ENCODE measurements around the gene SH2D3C. TPM values are rescaled to one million over a fixed set of nuclear protein-coding genes. Genes with fewer than 3 reads are reported as not detected.
A peak's percentile ranks its signal among the peaks of the same experiment; 100 is the strongest.
"Not testable (repeated sequence)": the region's sequence is repeated elsewhere in the genome, so short reads cannot be mapped to it uniquely, and the experiment has no call there.

The SH2D3C gene
- total RNA-seq, 2 experiments from 2014 or later, result 30.3 to 35.2 TPM

GRCh38 chr9:127765418-127765817 lies 13.0 kb downstream of the SH2D3C start:
- ATAC-seq, result no peak
- no peak overlapping the region for H3K27ac Mint-ChIP-seq
- no peak for DNase-seq

GRCh38 chr9:127763918-127764384 lies 14.5 kb downstream of the SH2D3C start:
- H3K27ac Mint-ChIP-seq, result no peak overlapping the region
- POLR2A ChIA-PET, result interaction anchor here (1.1 kb wide), 1 partner anchor 77 kb away, joined by 3 read pairs; no protein-coding TSS in a partner anchor
- DNase-seq, result peak; percentile 69

More at GRCh38 chr9:127765418-127765817, 13.0 kb downstream of the SH2D3C start:
- peaks cover 55% of the 10 kb centered on the region for H3K4me1 Mint-ChIP-seq
- no peak overlapping the region for H3K4me3 Mint-ChIP-seq
- CTCF ChIA-PET, result interaction anchor here (0.6 to 1.4 kb wide), 5 partner anchors 9 to 104 kb away, joined by 3 to 5 read pairs (median 3); no protein-coding TSS in a partner anchor
- intact Hi-C loops (cut with DNase I, micrococcal nuclease), result no loop called here
- peaks cover 29% of the 10 kb centered on the region for H3K36me3 Mint-ChIP-seq (ENCODE audit: low read depth)
- no peaks in the 10 kb centered on the region for H3K27me3 Mint-ChIP-seq
- POLR2A ChIA-PET, result no interaction called here
- no peaks in the 10 kb centered on the region for H3K9me3 Mint-ChIP-seq (ENCODE audit: low read depth)

GRCh38 chr9:127762111-127762676 lies 16.3 kb downstream of the SH2D3C start:
- intact Hi-C loops (cut with DNase I, micrococcal nuclease), result no loop called here
- H3K4me3 Mint-ChIP-seq, result no peak overlapping the region
- no peak for DNase-seq
- H3K4me1 Mint-ChIP-seq, result peaks cover 29% of the 10 kb centered on the region
- ChIA-PET CTCF (interaction anchor here (0.5 to 1.1 kb wide), 3 partner anchors 23 to 82 kb away, joined by 3 to 4 read pairs (median 3); partner anchors contain the start of gene TOR2A), POLR2A (no interaction called here)
- no peaks in the 10 kb centered on the region for H3K27me3 Mint-ChIP-seq
- no peak for ATAC-seq
- peaks cover 22% of the 10 kb centered on the region for H3K36me3 Mint-ChIP-seq (ENCODE audit: low read depth)
- no peaks in the 10 kb centered on the region for H3K9me3 Mint-ChIP-seq (ENCODE audit: low read depth)
- H3K27ac Mint-ChIP-seq, result no peak overlapping the region

More at GRCh38 chr9:127763918-127764384, 14.5 kb downstream of the SH2D3C start:
- no peak overlapping the region for H3K4me3 Mint-ChIP-seq
- peaks cover 26% of the 10 kb centered on the region for H3K36me3 Mint-ChIP-seq (ENCODE audit: low read depth)
- CTCF ChIA-PET, result interaction anchor here (0.6 to 1.3 kb wide), 11 partner anchors 9 to 159 kb away, joined by 3 to 6 read pairs (median 4); partner anchors contain the start of genes CDK9 and TOR2A
- intact Hi-C loops (cut with DNase I, micrococcal nuclease), result loop anchor here in 1 of 2 experiments (1.0 kb wide), 1 partner anchor 21 kb away; no protein-coding TSS in a partner anchor
- no peaks in the 10 kb centered on the region for H3K27me3 Mint-ChIP-seq
- ATAC-seq, result peak; percentile 57
- no peaks in the 10 kb centered on the region for H3K9me3 Mint-ChIP-seq (ENCODE audit: low read depth)
- H3K4me1 Mint-ChIP-seq, result peaks cover 42% of the 10 kb centered on the region

- ChIA-PET POLR2A (no interaction called here), CTCF (interaction anchor here (0.6 kb wide), 1 partner anchor 23 kb away, joined by 3 read pairs; no protein-coding TSS in a partner anchor)
- no peak for ATAC-seq
- Mint-ChIP-seq H3K27ac (no peak overlapping the region), H3K36me3 (ENCODE audit: low read depth) (peaks cover 21% of the 10 kb centered on the region), H3K4me3 (no peak overlapping the region), H3K4me1 (peaks cover 24% of the 10 kb centered on the region), H3K9me3 (ENCODE audit: low read depth) (no peaks in the 10 kb centered on the region), H3K27me3 (no peaks in the 10 kb centered on the region)
- DNase-seq, result no peak
- intact Hi-C loops (cut with DNase I, micrococcal nuclease), result no loop called here
Measured at GRCh38 chr9:127761491-127761956, 16.9 kb downstream of the SH2D3C start.

- intact Hi-C loops (cut with DNase I, micrococcal nuclease), result no loop called here
- ChIA-PET POLR2A (no interaction called here), CTCF (interaction anchor here (0.8 to 1.5 kb wide), 2 partner anchors 26 to 108 kb away, joined by 3 read pairs; partner anchors contain the start of gene TOR2A)
- Mint-ChIP-seq H3K4me1 (peaks cover 20% of the 10 kb centered on the region), H3K36me3 (ENCODE audit: low read depth) (peaks cover 17% of the 10 kb centered on the region), H3K4me3 (no peak overlapping the region), H3K9me3 (ENCODE audit: low read depth) (no peaks in the 10 kb centered on the region), H3K27me3 (no peaks in the 10 kb centered on the region), H3K27ac (peak overlapping the region; percentile 3)
- ATAC-seq (no peak), DNase-seq (no peak)
Measured at GRCh38 chr9:127761061-127761460, 17.4 kb downstream of the SH2D3C start.

GRCh38 chr9:127758843-127759242 lies 19.6 kb downstream of the SH2D3C start:
- ChIA-PET CTCF (interaction anchor here (0.6 kb wide), 1 partner anchor 8 kb away, joined by 3 read pairs; no protein-coding TSS in a partner anchor), POLR2A (interaction anchor here (0.6 kb wide), 1 partner anchor 24 kb away, joined by 6 read pairs; no protein-coding TSS in a partner anchor)
- no peak overlapping the region for H3K4me3 Mint-ChIP-seq
- peak overlapping the region; percentile 11 for H3K27ac Mint-ChIP-seq
- H3K36me3 Mint-ChIP-seq (ENCODE audit: low read depth), result peaks cover 10% of the 10 kb centered on the region
- intact Hi-C loops (cut with DNase I, micrococcal nuclease), result no loop called here
- no peak for DNase-seq
- H3K27me3 Mint-ChIP-seq, result no peaks in the 10 kb centered on the region
- no peaks in the 10 kb centered on the region for H3K9me3 Mint-ChIP-seq (ENCODE audit: low read depth)
- no peak for ATAC-seq
- H3K4me1 Mint-ChIP-seq, result peaks cover 10% of the 10 kb centered on the region

- POLR2A ChIA-PET, result interaction anchor here (0.7 kb wide), 2 partner anchors 55 to 814 kb away, joined by 4 to 7 read pairs; no protein-coding TSS in a partner anchor
Measured at GRCh38 chr9:127756776-127757175, 21.7 kb downstream of the SH2D3C start.

GRCh38 chr9:127756233-127756632 lies 22.2 kb downstream of the SH2D3C start:
- no peak overlapping the region for H3K4me3 Mint-ChIP-seq
- POLR2A ChIA-PET, result interaction anchor here (0.7 kb wide), 1 partner anchor 54 kb away, joined by 7 read pairs; no protein-coding TSS in a partner anchor

More at GRCh38 chr9:127756776-127757175, 21.7 kb downstream of the SH2D3C start:
- H3K27ac Mint-ChIP-seq; H3K27me3 Mint-ChIP-seq; H3K36me3 Mint-ChIP-seq (ENCODE audit: low read depth); H3K4me1 Mint-ChIP-seq; DNase-seq; H3K9me3 Mint-ChIP-seq (ENCODE audit: low read depth); intact Hi-C loops (cut with DNase I, micrococcal nuclease); H3K4me3 Mint-ChIP-seq; ATAC-seq: not testable (repeated sequence)
- CTCF ChIA-PET, result interaction anchor here (0.6 to 1.0 kb wide), 2 partner anchors 9 to 122 kb away, joined by 3 read pairs; no protein-coding TSS in a partner anchor

GRCh38 chr9:127755061-127756060 lies 23.1 kb downstream of the SH2D3C start:
- H3K9me3 Mint-ChIP-seq (ENCODE audit: low read depth), result no peaks in the 10 kb centered on the region
- intact Hi-C loops (cut with DNase I, micrococcal nuclease), result no loop called here
- ChIA-PET POLR2A (no interaction called here), CTCF (interaction anchor here (1.1 kb wide), 1 partner anchor 21 kb away, joined by 4 read pairs; no protein-coding TSS in a partner anchor)
- H3K27me3 Mint-ChIP-seq, result no peaks in the 10 kb centered on the region
- ATAC-seq, result no peak
- H3K36me3 Mint-ChIP-seq (ENCODE audit: low read depth), result peaks cover 17% of the 10 kb centered on the region
- H3K4me1 Mint-ChIP-seq, result peaks cover 5% of the 10 kb centered on the region
- no peak for DNase-seq
- no peak overlapping the region for H3K27ac Mint-ChIP-seq
- no peak overlapping the region for H3K4me3 Mint-ChIP-seq

More at GRCh38 chr9:127756233-127756632, 22.2 kb downstream of the SH2D3C start:
- Mint-ChIP-seq H3K36me3 (ENCODE audit: low read depth) (peaks cover 10% of the 10 kb centered on the region), H3K27ac (no peak overlapping the region), H3K4me1 (peaks cover 5% of the 10 kb centered on the region), H3K9me3 (ENCODE audit: low read depth) (no peaks in the 10 kb centered on the region), H3K27me3 (no peaks in the 10 kb centered on the region)
- intact Hi-C loops (cut with DNase I, micrococcal nuclease), result no loop called here
- no peak for ATAC-seq
- DNase-seq, result no peak
- CTCF ChIA-PET, result interaction anchor here (0.6 to 1.1 kb wide), 3 partner anchors 9 to 123 kb away, joined by 3 to 4 read pairs (median 3); no protein-coding TSS in a partner anchor

- intact Hi-C loops (cut with DNase I, micrococcal nuclease), result no loop called here
- ChIA-PET POLR2A (no interaction called here), CTCF (interaction anchor here (0.8 kb wide), 1 partner anchor 544 kb away, joined by 3 read pairs; no protein-coding TSS in a partner anchor)
- no peak overlapping the region for H3K27ac Mint-ChIP-seq
- DNase-seq, result no peak
- ATAC-seq, result no peak
- H3K27me3 Mint-ChIP-seq, result no peaks in the 10 kb centered on the region
- H3K36me3 Mint-ChIP-seq (ENCODE audit: low read depth), result peaks cover 18% of the 10 kb centered on the region
- H3K4me1 Mint-ChIP-seq, result peaks cover 5% of the 10 kb centered on the region
- no peaks in the 10 kb centered on the region for H3K9me3 Mint-ChIP-seq (ENCODE audit: low read depth)
- H3K4me3 Mint-ChIP-seq, result no peak overlapping the region
Measured at GRCh38 chr9:127754099-127755060, 24.1 kb downstream of the SH2D3C start.

Measured in activated CD4-positive, alpha-beta T cell treated with anti-CD3 and anti-CD28 coated beads for 36 hours (primary cell).